GM18909 (cell line): ENCODE results near the gene GUCY2D.
"Not testable (repeated sequence)": the region's sequence is repeated elsewhere in the genome, so short reads cannot be mapped to it uniquely, and the experiment has no call there.

ENCODE experiments used
- ATAC-seq: cut with Tn5 transposase; IDR thresholded peaks from one replicate; pipeline ENCODE4 v1.9.1; 2021; ENCODE audit warnings: mild to moderate bottlenecking; ENCODE audit not compliant: unreplicated experiment, poor library complexity

Gene GUCY2D

DNA sequence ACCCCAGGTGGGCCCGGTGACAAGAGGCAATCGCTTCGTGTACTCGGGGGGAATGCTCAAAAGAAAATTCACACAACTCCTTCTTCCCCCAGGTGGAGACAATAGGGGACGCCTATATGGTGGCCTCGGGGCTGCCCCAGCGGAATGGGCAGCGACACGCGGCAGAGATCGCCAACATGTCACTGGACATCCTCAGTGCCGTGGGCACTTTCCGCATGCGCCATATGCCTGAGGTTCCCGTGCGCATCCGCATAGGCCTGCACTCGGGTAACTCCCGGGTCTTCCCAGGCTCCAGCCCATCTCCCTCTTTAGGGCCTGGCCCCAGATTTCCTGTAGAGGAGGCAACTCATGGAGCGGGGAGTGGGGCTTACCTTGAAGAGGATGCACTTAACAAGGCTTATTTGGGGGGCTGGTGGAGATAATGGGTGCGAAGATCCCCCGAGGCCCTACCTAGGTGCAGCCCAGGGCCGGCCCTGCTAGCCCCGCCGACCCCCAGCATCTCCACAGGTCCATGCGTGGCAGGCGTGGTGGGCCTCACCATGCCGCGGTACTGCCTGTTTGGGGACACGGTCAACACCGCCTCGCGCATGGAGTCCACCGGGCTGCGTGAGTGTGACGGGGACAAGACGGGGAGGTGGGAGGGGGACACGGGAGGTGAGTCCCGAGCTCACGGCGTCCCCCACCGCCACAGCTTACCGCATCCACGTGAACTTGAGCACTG lies 13.0 kb downstream of the GUCY2D start:
- ATAC-seq: no peak

DNA sequence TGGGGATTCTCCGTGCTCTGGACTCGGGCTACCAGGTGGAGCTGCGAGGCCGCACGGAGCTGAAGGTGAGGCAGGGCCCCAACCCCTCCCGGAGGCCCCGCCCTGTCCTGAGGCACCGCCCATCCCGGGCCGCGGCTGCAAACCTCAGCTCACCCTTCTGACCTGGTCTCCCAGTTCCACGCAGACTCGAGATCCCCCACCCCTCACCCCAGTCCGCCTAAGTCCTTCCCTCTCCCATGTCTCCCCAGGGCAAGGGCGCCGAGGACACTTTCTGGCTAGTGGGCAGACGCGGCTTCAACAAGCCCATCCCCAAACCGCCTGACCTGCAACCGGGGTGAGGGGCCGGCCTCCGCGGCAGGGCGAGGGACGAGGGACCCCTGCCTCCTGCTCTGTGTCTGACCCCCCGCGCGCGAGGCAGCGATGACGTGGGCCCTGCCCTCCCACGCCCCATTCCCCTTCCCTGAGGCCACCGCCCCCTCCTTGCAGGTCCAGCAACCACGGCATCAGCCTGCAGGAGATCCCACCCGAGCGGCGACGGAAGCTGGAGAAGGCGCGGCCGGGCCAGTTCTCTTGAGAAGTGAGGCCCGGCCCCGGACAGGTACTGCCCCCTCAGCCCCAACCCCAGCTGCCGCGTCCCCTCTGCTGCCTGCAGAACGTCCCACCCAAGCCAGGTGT lies 13.7 kb downstream of the GUCY2D start:
- no peak for ATAC-seq

DNA sequence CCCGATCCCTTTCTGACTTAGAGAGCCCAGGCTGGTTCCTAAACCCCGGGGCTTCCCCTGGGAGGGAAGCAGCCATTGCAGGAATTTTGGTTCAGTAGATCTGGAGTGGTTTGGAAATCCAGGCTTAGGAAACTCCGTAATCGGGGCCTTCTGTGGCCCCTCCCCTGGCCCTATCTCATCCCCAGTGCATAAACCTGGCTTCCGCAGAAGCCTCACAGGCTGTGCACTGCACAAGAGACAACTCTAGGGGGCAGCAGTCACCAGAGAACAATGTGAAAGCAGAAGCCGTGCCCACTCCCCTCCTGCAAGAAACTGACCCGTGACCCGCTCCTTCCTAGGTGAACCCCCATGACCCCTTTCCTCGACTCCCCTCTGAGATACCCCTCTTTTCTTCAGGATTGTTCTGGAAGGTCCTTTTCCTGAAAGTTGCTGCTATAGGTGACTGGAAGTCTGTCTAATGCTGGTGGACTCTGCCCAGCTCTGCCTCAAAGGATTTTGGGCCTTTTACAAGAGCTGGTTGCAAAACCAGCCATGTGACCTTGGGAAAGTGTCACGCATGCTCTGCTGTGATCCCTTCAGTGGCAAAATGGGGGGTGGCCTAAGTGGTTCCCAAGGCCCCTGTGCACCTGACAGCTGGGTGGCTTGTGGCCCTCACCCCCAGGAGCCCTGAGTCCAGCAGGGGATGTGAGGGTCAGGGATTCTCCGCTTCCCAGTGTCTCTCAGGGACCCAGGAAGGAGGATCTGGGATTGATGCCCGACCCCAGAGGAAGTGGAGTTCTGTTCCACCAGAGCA lies 14.4 kb downstream of the GUCY2D start:
- ATAC-seq: no peak

DNA sequence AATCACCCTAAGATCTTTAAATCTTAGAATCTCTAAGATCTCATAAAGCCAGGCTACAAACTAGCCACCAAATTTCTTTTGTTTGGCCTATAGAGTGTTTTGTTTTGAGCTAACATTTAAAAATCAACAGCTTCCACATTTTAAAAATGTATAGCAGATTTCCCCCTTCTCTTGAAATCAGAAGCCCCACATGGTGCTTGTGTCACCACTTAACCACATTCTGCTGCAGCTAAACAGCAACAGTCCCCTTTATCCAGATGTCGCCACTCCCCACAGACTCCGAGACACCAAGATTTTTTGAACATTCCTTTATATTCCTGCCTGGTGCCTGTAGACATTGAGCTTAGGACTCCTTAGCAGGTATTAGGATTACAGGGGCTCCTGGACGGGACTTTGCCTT lies 16.0 kb downstream of the GUCY2D start:
- ATAC-seq: no peak

DNA sequence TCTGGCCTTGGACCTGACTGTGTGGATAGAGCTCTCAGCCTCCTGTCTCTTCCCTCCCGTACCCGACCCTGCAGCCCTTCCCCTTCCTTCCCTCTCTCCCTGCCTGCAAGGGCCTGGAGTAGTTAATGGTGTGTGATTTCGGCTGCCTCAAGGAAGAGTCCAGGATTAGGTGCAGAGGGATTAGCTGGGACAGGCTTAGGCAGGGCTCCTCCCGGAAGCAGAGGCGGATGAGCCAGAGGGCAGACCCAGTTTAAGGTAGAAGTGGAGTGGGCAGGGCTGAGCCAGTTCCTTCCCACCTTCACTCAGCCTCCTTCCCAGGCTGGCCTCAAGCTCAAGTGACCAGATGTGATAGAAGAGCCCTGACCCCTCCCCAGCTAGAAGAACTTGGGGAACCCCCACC lies 16.8 kb downstream of the GUCY2D start:
- no peak for ATAC-seq

DNA sequence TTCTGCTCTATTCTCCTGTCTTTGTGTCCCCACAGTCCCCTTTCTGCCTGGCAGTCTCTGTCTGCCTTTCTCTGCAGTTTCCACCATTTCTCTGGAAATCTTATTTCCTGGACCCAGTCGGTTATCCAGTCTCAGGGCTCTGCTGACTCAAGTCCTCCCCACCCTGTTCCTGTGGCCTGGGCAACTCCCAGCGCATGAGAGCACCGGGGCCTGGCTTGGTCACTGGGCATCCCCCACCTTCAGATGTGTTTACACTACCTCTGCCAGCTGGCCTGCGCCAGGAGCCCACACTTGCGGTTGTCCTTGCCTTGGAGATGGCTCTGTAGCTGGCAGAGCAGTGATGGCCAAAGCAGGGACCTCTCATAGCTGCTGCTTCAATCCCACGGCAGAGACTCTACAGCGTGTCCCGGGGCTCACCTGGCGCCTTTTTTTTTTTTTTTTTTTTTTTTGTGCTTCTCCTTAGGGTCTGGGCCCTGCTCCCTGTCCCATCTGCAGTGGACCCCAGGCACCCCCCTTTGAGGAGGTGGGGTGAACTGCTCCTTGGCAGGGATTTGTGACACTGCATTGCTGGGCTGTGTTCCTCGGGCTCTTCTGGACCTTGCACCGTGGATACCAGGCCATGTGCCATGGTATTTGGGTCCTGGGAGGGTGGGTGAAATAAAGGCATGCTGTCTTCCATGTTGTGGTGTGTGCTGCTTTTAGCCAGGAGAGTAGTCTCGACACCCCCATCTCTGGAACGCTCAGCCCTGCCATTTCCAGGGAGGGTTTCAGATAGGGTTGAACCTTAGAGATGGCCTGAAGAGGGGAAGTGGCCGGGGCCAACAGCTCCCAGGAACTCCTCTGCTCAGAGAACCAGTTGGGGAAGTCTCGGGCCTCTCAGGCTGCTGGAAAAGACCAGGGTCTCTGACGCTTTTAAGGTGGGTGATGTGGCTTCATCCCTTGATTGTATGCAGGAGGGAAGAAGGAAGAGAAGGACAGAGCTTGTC lies 17.5 kb downstream of the GUCY2D start:
- no peak for ATAC-seq

DNA sequence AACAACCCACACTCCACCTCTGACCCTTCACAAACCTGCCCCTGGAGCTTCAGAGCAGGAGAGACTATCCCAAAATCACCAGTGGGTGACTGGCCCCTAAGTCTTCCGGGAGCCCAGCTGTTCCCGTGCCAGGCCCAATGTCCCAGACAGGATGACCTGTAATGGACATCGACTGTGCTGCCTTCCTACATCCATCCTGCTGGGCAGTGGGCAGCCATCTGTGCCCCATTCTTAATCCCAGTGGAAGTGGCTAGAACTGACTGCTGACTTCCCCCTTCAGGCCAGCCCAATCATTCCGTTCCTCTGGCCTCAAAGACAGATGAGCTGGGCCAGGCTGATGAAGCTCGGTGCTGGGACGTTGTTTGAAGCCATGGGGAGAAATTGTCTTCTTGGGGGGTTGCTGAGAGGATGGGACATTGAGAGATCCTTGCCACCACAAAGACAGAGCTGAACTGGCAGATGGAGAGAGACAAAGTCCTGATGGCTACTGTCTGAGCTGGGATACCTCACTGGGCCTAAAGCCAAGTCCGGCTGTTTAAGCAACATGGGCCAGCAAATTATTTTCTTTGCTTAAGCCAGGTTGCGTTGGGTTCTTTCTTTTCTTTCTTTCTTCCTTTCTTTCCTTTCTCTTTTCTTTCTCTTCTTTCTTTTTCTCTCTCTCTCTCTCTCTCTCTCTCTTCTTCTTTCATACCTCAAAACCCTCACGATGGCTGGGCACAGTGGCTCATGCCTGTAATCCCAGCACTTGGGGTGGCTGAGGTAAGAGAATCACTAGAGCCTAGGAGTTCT lies 18.6 kb downstream of the GUCY2D start:
- no peak for ATAC-seq

DNA sequence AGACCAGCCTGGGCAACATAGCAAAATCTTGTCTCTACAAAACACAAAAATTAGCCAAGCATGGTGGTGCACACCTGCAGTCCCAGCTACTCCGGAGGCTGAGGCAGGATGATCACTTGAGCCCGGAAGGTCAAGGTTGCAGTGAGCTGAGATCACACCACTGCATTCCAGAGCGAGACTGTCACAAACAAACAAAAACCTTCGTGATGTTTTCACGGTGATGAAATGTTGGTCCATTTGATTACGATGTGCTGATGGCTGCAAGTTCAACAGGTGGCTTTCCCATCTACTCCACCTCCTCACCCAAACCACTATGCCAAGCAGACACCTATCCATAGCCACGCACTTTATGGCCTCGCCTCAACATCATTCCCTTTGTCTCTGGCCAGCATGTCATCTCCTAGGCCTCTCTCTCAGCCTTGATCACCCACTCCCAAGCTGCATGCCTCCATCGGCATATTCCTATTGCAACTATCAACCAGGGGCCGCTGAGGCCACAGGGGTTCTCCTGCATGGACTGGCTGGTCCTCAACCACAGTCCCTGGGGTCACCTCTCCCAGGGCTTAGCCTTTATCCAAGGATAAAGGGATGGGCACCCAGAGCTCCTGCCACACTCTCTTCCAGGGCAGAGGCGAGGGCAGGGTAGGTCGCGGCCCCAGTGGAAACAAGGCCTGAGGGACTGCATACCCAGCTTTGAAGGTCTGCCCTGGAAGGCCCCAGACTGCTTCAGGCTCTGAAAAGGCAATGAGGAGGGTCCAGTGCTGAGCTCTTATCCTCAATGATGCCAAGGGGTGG lies 19.3 kb downstream of the GUCY2D start:
- no peak for ATAC-seq

DNA sequence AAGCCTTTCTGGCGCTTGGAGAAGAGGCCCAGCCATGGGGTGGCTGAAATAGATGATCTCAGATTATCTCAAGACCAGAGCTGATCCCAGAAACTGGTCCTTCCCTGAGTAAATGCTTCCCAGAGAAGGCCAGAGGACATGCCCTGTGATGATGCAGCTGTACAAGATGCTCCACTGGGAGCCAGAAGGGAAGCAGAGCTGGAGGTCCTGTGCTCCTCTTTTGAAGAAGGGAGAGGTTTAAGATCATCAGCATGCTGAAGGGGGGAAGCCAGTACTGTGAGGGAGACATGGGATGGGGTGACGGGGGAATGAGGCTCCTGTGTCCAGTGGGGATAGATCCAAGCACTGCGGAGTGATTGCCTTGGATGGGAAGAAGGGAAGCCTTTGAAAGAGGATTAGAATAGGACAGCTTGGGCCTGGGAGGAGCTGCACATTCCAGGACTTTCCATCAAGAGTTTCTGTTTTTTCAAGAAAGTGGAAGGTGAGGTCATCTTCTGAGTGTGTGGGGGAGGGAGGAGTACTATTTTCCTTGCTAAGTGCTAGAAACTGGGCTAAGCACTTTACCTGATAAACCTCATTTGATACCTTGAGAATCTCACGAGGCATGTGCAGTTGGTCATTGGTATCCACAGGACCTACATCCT lies 20.1 kb downstream of the GUCY2D start:
- no peak for ATAC-seq

DNA sequence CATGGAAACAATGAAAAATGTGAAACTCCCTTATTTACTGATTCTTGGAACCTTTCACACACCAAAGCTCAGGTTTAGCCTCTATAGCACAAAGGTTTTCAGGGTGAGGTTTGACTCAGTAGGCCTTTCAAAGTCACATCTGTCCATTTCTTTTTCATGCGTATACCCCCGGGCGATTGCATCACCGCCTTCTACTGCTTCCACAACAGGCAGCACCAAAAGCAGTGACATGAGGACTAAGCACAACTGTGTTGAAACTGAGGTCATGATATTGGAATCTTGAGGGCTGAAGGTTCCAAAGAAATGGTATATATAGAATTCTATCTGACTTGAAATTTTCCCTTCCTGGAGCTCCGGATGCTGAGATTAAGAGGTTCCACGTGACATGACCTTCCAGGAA lies 21.7 kb downstream of the GUCY2D start:
- not testable (repeated sequence) for ATAC-seq

DNA sequence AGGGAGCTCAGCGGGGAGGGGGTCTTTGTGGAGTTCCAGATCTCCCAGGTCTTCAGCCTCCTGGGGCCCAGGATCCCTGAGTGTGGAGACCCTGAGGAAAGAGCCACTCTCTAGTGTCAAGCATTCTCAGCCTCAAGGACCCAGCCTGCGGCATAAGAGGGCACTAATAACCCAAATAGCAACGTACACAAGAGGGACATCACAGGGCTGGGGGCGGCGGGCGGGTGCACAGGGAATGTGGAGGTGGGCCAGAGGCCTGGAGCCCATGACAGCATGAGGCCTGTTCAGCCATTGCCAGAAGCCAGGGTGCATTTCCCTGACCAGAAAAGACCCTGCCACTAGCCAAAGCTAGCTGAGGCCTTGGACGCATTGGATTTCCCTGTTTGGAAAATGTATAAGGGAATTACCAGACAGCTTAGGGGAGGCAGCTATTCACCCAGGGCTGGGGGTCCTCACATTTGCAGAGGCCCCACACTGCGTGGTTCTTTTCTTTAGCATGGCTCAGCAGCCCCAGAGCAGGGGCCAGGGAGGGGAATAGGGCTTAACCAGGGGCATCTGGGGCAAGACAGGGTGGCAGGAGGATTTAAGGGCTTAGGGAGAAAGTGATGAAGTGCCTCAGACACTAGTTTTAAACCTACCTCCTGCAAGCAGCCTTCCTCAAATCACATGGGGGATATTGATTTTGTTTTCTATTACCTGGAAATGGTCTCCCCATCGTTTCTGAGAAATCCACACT lies 22.9 kb downstream of the GUCY2D start:
- ATAC-seq: no peak

DNA sequence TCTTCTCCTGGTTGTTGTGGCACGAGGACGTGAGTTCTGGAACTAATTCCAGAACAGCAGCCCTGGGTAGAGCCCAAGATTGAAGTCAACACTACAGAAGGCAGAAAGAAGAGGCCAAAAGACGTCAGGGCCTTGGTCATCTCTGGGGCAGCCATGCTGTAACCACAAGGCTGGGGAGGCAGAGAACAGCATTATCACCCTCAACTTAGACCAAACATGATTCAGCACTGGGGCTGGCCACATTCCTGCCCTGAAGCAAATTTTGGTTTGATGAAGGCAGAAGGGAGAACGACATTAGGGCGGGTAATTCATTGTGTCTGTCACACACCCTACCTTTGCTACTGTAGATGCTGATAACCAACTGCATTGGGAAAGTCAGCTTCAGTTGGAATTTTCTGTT lies 26.7 kb downstream of the GUCY2D start:
- no peak for ATAC-seq

DNA sequence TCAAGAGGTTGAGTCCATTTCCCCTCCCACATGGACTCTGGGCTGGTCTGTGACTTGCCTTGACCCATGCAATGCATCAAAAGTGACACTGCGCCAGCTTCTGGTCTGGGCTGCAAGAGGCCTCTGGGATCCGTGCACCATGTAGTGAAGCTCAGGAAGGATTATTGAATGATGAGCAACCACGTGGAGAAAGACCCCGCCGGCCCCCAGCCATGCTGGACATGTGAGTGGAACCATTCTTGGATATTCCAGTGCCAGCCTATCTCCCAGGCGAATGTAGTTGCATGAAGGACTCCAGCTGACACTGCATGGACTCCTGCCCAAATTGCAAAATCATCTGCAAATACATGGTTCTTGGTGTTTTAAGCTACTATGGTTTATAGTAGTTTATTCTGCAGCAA lies 28.8 kb downstream of the GUCY2D start:
- no peak for ATAC-seq

DNA sequence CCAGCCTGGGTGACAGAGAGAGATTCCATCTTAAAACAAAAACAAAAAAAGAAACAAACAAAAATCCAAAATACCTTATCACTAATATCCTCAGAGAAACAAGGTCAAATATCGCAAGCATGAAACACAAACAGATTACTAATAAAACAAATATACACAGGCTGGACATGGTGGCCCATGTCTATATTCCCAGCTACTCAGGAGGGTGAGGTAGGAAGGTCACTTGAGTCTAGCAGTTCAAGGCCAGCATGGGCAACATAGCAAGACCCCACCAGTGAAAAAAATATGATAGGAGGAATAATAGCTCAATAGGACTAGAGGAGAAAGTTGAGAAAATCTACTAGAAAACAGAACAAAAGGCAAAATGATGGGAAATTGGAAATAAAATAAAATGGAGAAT lies 29.5 kb downstream of the GUCY2D start:
- no peak for ATAC-seq

DNA sequence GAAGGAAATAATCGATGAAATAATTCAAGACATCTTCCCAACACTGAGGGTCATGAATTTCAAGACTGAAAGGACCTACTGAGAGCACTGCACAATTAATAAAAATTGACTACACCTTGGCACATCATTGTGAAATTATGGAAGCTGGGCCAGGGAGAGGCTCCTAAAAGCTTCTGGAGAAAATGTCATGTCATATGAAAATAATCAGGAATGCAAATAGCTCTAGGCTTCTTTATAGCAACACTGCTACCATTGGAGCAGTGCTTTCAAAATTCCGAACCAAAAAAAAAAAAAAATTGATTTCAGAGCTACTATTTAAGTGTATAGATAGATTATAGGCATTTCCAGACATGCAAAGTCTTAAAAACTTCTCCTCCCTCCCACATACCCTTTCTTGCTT lies 30.0 kb downstream of the GUCY2D start:
- ATAC-seq: no peak

DNA sequence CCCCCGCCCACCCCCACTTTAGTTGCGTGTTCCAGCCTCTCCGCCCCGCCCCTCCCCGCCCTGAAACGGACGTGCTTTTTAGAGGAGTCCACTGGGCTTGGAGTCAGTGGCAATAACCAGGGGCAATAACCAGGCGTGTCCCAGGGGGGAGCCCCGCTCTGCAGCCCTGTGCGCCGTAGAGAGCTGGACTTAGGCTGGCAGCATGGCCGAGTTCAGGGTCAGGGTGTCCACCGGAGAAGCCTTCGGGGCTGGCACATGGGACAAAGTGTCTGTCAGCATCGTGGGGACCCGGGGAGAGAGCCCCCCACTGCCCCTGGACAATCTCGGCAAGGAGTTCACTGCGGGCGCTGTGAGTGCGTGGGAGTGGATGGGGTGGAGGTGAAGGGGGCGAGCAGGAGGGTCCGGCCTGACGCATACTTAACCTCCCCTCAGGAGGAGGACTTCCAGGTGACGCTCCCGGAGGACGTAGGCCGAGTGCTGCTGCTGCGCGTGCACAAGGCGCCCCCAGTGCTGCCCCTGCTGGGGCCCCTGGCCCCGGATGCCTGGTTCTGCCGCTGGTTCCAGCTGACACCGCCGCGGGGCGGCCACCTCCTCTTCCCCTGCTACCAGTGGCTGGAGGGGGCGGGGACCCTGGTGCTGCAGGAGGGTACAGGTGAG lies 36.7 kb downstream of the GUCY2D start, which contains the start of gene ALOX15B:
TSS of gene ALOX15B (plus strand) at position 106 of the 657 bp plus-strand sequence. CDS start at position 203, 97 bp downstream.
- no peak for ATAC-seq

DNA sequence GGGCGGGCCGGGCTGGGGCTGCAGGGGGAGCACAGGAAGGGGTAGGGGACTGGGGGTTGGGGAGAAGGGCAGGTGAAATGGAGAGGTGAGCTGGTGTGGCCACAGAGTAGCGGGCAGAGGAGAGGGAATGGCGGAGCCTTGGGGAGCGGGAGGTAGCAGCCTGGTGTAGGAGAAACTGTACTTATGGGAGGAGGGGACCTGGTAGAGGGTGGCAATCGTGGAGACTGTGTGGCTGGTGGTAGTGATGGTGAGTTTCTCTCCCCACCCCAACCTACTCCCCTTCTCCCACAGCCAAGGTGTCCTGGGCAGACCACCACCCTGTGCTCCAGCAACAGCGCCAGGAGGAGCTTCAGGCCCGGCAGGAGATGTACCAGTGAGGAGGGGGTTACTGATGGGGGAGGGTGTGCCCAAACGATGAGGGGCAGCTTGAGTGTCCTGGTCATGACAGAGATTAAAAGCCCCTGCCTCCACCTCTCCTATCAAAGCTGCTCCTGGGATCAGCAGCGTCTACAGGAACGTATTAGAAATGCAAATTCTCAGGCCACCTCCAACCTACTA lies 37.3 kb downstream of the GUCY2D start:
- no peak for ATAC-seq
